Right ventricle myocardium inferior (tissue), 1 donor: Measurements from ENCODE around the gene MTHFS. TPM values are rescaled to one million over a fixed set of nuclear protein-coding genes. Genes with fewer than 3 reads are reported as not detected.

Experiments
- ATAC-seq: fragments of 200-7000 bp; cut with Tn5 transposase; one replicate; pipeline ENCODE4 v1.9.1; 2020; ENCODE audit warnings: mild to moderate bottlenecking, moderate library complexity
- DNase-seq: peaks from one replicate; pipeline ENCODE4 v3.0.0; 2021; ENCODE audit errors: missing footprints
- intact Hi-C: fragments of 100-400 bp; cut with DNase I; formaldehyde crosslinking; loops from one replicate; pipeline ENCODE4 v1.11.0; 2022
- total RNA-seq: library from RNA; stranded (reverse); fragmentation: NEBNext Ultra II Directional; extraction: Animal tissue kit (Norgen Biotek cat#: 25700); gene quantifications from one replicate; pipeline ENCODE4 v1.2.1, GENCODE V29; 2021
- donor health status: DM: no; HTN: yes; CAD: no; lungs with severe emphysema.

MTHFS gene
- total RNA-seq, 1 donor from 2014 or later, result 19.1 TPM

GRCh38 chr15:79832367-79833120 is 64.3 kb downstream of the MTHFS start:
- intact Hi-C loops, result no loop called here
- ATAC-seq (no peak), DNase-seq (no peak)

- ATAC-seq (no peak), DNase-seq (no peak)
- intact Hi-C loops, result no loop called here
Measured at GRCh38 chr15:79831604-79832003, 65.2 kb downstream of the MTHFS start.

- DNase-seq (no peak), ATAC-seq (no peak)
- intact Hi-C loops, result no loop called here
Measured at GRCh38 chr15:79829950-79830349, 66.9 kb downstream of the MTHFS start.

- DNase-seq (no peak), ATAC-seq (no peak)
- intact Hi-C loops, result no loop called here
Measured at GRCh38 chr15:79828447-79828846, 68.4 kb downstream of the MTHFS start.

GRCh38 chr15:79826800-79827199 is 70.0 kb downstream of the MTHFS start:
- no peak for ATAC-seq
- DNase-seq, result no peak
- intact Hi-C loops, result no loop called here

- ATAC-seq, result no peak
Measured at GRCh38 chr15:79824136-79824701, 72.6 kb downstream of the MTHFS start.

GRCh38 chr15:79820820-79821219 is 76.0 kb downstream of the MTHFS start:
- DNase-seq (no peak), ATAC-seq (no peak)
- intact Hi-C loops, result no loop called here

More at GRCh38 chr15:79824136-79824701, 72.6 kb downstream of the MTHFS start:
- DNase-seq, result no peak
- intact Hi-C loops, result no loop called here

- DNase-seq, result no peak
- ATAC-seq, result no peak
- intact Hi-C loops, result no loop called here
Measured at GRCh38 chr15:79820176-79820575, 76.6 kb downstream of the MTHFS start.

GRCh38 chr15:79816571-79816970 is 80.2 kb downstream of the MTHFS start:
- DNase-seq (no peak), ATAC-seq (no peak)
- intact Hi-C loops, result no loop called here

- intact Hi-C loops, result no loop called here
- DNase-seq, result peak; percentile 59
- peak; percentile 57 for ATAC-seq
Measured at GRCh38 chr15:79815468-79815867, 81.3 kb downstream of the MTHFS start.

- intact Hi-C loops, result no loop called here
- DNase-seq (no peak), ATAC-seq (no peak)
Measured at GRCh38 chr15:79812541-79812940, 84.3 kb downstream of the MTHFS start.

- DNase-seq, result peak; percentile 78
- peak; percentile 90 for ATAC-seq
- intact Hi-C loops, result no loop called here
Measured at GRCh38 chr15:79811406-79812405, 85.1 kb downstream of the MTHFS start.

GRCh38 chr15:79804838-79805237 is 92.0 kb downstream of the MTHFS start:
- ATAC-seq (no peak), DNase-seq (no peak)
- intact Hi-C loops, result no loop called here

GRCh38 chr15:79798311-79798710 is 98.5 kb downstream of the MTHFS start:
- ATAC-seq (no peak), DNase-seq (no peak)
- intact Hi-C loops, result no loop called here

Other genes starting within 250 kb of the MTHFS start
- gene BCL2A1, start 74.2 kb upstream of the MTHFS start, total RNA-seq, result 0.92 TPM
- gene ZFAND6, start 162.7 kb upstream of the MTHFS start, total RNA-seq, result 72.4 TPM